ENCODE results near the gene BST2.

DNA sequence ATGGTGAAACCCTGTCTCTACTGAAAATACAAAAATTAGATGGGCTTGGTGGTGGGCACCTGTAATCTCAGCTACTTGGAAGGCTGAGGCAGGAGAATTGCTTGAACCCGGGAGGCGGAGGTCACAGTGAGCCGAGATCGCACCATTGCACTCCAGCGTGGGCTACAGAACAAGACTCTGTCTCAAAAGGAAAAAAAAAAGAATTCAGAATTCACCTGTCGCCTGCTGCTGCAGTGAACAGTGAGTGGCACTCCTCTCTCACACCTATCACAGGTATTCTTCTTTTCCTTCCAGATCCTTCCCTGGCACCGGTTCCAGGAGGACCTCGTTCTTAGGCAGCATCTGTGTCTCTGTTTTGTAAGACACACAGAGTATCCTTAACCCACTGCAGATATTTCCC, 8.7 kb upstream of the BST2 start:
- TF ChIP-seq POLR2AphosphoS5 (IDR thresholded peaks at IDR 0.05) (no peak), CTCF (IDR thresholded peaks at IDR 0.05) (no peak), POLR2A (IDR thresholded peaks at IDR 0.05) (no peak)

All from upper lobe of left lung (tissue), 4 donors.